Endothelial cell of umbilical vein (primary cell): ENCODE data around the gene TUSC2.

Experiments
- EZH2 ChIP-seq: IDR thresholded peaks from 2 replicates; pipeline ENCODE4 v1.6.1; 2012; ENCODE audit warnings: borderline replicate concordance, low read depth, mild to moderate bottlenecking, moderate library complexity, low read length, inconsistent platforms; ENCODE audit not compliant: severe bottlenecking
- FOS ChIP-seq: IDR thresholded peaks from 2 replicates; pipeline ENCODE4 v1.6.1; 2011; ENCODE audit warnings: mild to moderate bottlenecking, low read length, moderate library complexity, borderline replicate concordance; ENCODE audit not compliant: insufficient read depth
- JUN ChIP-seq: IDR thresholded peaks from 2 replicates; pipeline ENCODE4 v1.6.1; 2011; ENCODE audit warnings: borderline replicate concordance, low read depth; ENCODE audit not compliant: insufficient read length, insufficient read depth
- POLR2A ChIP-seq: IDR thresholded peaks from 2 replicates; pipeline ENCODE4 v1.6.1; 2012; ENCODE audit warnings: low read depth, mild to moderate bottlenecking, control low read depth, low read length
- TF ChIP-seq, protein P1 (sequence below), 2 donors: IDR thresholded peaks; 1 replicate in 1 of 2; 2 replicates in 1 of 2; pipeline ENCODE4 v1.5.1; 2011; ENCODE audit warnings: low read length in 2 of 2, mild to moderate bottlenecking in 2 of 2, moderate library complexity in 2 of 2, control low read depth in 1 of 2, inconsistent platforms in 1 of 2, low read depth in 1 of 2; ENCODE audit not compliant: insufficient read depth in 1 of 2; ENCODE audit errors: extremely low read depth in 1 of 2

DNA sequence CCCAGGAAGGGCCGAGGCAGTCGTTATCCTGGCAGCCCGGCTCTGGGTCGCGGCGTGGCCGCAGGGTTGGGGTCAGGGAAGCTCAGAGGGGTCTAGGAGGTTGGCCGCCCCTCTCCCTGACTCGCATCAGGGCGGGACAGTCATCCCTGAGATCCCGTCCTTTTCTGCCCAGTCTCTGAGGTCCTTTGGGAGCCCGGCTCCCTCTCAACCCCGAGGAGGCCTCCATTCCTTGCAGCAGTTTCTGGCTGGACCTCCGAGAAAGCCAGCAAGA lies 6.0 kb downstream of the TUSC2 start:
- TF ChIP-seq, protein P1, sequence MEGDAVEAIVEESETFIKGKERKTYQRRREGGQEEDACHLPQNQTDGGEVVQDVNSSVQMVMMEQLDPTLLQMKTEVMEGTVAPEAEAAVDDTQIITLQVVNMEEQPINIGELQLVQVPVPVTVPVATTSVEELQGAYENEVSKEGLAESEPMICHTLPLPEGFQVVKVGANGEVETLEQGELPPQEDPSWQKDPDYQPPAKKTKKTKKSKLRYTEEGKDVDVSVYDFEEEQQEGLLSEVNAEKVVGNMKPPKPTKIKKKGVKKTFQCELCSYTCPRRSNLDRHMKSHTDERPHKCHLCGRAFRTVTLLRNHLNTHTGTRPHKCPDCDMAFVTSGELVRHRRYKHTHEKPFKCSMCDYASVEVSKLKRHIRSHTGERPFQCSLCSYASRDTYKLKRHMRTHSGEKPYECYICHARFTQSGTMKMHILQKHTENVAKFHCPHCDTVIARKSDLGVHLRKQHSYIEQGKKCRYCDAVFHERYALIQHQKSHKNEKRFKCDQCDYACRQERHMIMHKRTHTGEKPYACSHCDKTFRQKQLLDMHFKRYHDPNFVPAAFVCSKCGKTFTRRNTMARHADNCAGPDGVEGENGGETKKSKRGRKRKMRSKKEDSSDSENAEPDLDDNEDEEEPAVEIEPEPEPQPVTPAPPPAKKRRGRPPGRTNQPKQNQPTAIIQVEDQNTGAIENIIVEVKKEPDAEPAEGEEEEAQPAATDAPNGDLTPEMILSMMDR (IDR thresholded peaks at IDR 0.05; ENCODE audit: extremely low read depth in 1 of 2, insufficient read depth in 1 of 2, low read depth in 1 of 2, low read length in 2 of 2) = no peak
- TF ChIP-seq POLR2A (peak; percentile 59), JUN (no peak), FOS (no peak), EZH2 (no peak)
